Natural killer cell (primary cell): ENCODE measurements around the gene RFT1. TPM values are rescaled to one million over a fixed set of nuclear protein-coding genes. Genes with fewer than 3 reads are reported as not detected.

Experiments used
- ATAC-seq, 3 donors: fragments of 150-1000 bp in 2 of 3; fragments of 200-7000 bp in 1 of 3; cut with Tn5 transposase; 1 replicate in 1 of 3; 2 replicates in 2 of 3; pipeline ENCODE4 v1.10.0; 2021; ENCODE audit warnings: mild to moderate bottlenecking in 2 of 3, moderate library complexity in 2 of 3
- DNase-seq, 2 donors: peaks; one replicate each; pipeline versions ENCODE4 v3.0.0 to v3.0.0-alpha.2; 2013 to 2021; ENCODE audit warnings: mixed read lengths in 1 of 2
- H3K27ac ChIP-seq: one replicate; pipeline ENCODE4 v1.5.1; 2013; ENCODE audit warnings: mild to moderate bottlenecking, low read length
- H3K27me3 ChIP-seq: one replicate; pipeline ENCODE4 v1.6.1; 2013; ENCODE audit warnings: low read length; ENCODE audit not compliant: control insufficient read depth, insufficient read depth
- H3K36me3 ChIP-seq: one replicate; pipeline ENCODE4 v1.6.1; 2013; ENCODE audit warnings: low read length; ENCODE audit not compliant: control insufficient read depth, insufficient read depth
- H3K4me1 ChIP-seq: one replicate; pipeline ENCODE4 v1.6.1; 2013; ENCODE audit warnings: low read length; ENCODE audit not compliant: control insufficient read depth, insufficient read depth
- H3K4me3 ChIP-seq: one replicate; pipeline ENCODE4 v1.5.1; 2013; ENCODE audit warnings: low read length
- H3K9me3 ChIP-seq: one replicate; pipeline ENCODE4 v1.6.1; 2013; ENCODE audit warnings: low read length; ENCODE audit not compliant: control insufficient read depth, insufficient read depth
- H3K27ac Mint-ChIP-seq, 2 donors: one replicate each; pipeline ENCODE4 v1.8.0; 2022; ENCODE audit warnings: mild to moderate bottlenecking in 2 of 2, mixed read lengths in 2 of 2, moderate library complexity in 1 of 2
- H3K27me3 Mint-ChIP-seq, 2 donors: one replicate each; pipeline ENCODE4 v1.8.0; 2022; ENCODE audit warnings: low read depth in 2 of 2, mixed read lengths in 2 of 2
- H3K36me3 Mint-ChIP-seq: one replicate; pipeline ENCODE4 v1.8.0; 2022; ENCODE audit warnings: mixed read lengths
- H3K4me1 Mint-ChIP-seq, 2 donors: one replicate each; pipeline ENCODE4 v1.8.0; 2022; ENCODE audit warnings: mixed read lengths in 2 of 2
- H3K4me3 Mint-ChIP-seq: one replicate; pipeline ENCODE4 v1.8.0; 2022; ENCODE audit warnings: mild to moderate bottlenecking, moderate library complexity, mixed read lengths
- H3K9me3 Mint-ChIP-seq, 2 donors: one replicate each; pipeline ENCODE4 v1.8.0; 2022; ENCODE audit warnings: mixed read lengths in 2 of 2
- WGBS: methylation state at CpG from one replicate; pipeline ENCODE4 v1.1.7; 2013; ENCODE audit warnings: missing lambda C conversion rate; ENCODE audit not compliant: insufficient coverage; 5-methylcytosine and 5-hydroxymethylcytosine counted together
- intact Hi-C: fragments of 100-400 bp; cut with micrococcal nuclease; formaldehyde crosslinking; loops from one replicate; pipeline ENCODE4 v1.14.2; 2022
- total RNA-seq, 4 donors: library from RNA; stranded (reverse); fragments of 120-200 nt in 1 of 4; gene quantifications; one replicate each; pipeline versions ENCODE4 v1.2.3 to v1.2.4, GENCODE V29; 2013 to 2022
- TF ChIP-seq, protein P1 (sequence below): fragments of 200-600 bp; IDR thresholded peaks from one replicate; pipeline ENCODE4 v1.8.0; 2022; ENCODE audit warnings: antibody characterized with exemption

RFT1 gene
- total RNA-seq, 3 donors from 2014 or later (not counting 1 experiment from before 2014, with no cell fraction given), result 13.3 to 17.2 (median 14.1) TPM

DNA sequence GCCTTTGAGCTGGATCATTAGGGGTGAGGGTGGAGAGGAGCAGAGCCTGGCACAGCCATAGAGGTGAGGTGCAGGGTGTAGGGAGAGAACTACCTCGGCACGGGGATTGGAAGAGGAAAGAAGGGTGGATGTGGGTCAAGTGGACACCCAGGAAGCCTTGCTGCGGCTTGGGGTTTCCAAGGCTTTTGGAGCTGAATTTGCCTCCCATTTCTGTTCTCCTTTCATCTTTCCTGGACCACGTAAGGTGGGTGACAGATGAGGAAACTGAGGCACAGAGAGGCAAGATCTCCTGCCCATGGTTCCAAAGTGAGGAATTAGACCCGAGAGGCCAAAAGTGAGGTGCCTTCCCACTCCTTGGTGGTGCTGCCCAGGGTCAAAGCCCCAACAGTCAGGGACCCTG is 48.9 kb downstream of the RFT1 start:
- no peak for DNase-seq
- Histone ChIP-seq H3K4me3 (no peak overlapping the region), H3K27me3 (no peaks in the 10 kb centered on the region), H3K36me3 (no peaks in the 10 kb centered on the region), H3K4me1 (no peaks in the 10 kb centered on the region), H3K9me3 (no peaks in the 10 kb centered on the region), H3K27ac (no peak overlapping the region)
- Mint-ChIP-seq H3K4me3 (no peak overlapping the region), H3K27me3 (no peaks in the 10 kb centered on the region), H3K9me3 (no peaks in the 10 kb centered on the region), H3K36me3 (no peaks in the 10 kb centered on the region), H3K27ac (no peak overlapping the region), H3K4me1 (no peaks in the 10 kb centered on the region)
- TF ChIP-seq, protein P1, sequence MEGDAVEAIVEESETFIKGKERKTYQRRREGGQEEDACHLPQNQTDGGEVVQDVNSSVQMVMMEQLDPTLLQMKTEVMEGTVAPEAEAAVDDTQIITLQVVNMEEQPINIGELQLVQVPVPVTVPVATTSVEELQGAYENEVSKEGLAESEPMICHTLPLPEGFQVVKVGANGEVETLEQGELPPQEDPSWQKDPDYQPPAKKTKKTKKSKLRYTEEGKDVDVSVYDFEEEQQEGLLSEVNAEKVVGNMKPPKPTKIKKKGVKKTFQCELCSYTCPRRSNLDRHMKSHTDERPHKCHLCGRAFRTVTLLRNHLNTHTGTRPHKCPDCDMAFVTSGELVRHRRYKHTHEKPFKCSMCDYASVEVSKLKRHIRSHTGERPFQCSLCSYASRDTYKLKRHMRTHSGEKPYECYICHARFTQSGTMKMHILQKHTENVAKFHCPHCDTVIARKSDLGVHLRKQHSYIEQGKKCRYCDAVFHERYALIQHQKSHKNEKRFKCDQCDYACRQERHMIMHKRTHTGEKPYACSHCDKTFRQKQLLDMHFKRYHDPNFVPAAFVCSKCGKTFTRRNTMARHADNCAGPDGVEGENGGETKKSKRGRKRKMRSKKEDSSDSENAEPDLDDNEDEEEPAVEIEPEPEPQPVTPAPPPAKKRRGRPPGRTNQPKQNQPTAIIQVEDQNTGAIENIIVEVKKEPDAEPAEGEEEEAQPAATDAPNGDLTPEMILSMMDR, result no peak
- 97% methylated on average over 5 of the region's 5 CpGs for WGBS
- intact Hi-C loops, result no loop called here
- no peak for ATAC-seq

DNA sequence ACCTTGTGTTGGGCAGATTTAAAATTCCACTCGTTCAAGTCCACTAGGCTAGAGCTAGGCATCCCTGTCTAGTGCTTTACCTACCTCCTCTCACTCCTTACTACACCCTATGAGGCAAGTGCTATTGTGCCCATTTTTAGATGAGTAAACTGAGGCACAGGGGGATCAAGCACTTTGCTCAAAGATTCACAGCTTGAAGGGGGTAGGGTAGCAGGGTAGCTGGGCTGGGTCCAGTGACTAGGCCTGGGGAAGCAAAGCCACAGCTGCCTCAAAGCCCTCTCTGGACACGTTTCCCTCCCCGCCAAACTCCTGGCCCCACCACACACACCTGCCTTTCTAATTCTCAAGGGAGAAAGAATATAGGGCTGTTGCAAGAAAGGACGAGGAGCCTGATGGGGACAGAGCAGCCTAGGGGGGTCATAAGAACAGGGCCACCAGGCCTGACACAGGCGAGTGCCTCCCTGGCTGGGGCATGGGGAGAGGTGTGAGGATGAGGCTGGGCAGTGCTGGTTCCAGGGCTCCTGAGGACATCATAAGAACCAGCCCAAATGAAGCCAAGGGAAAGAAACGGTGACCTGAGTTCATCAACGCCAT is 49.5 kb downstream of the RFT1 start:
- Histone ChIP-seq H3K27ac (no peak overlapping the region), H3K9me3 (no peaks in the 10 kb centered on the region), H3K4me1 (no peaks in the 10 kb centered on the region), H3K27me3 (no peaks in the 10 kb centered on the region), H3K36me3 (no peaks in the 10 kb centered on the region), H3K4me3 (no peak overlapping the region)
- intact Hi-C loops, result no loop called here
- Mint-ChIP-seq H3K27ac (no peak overlapping the region), H3K4me3 (no peak overlapping the region), H3K36me3 (no peaks in the 10 kb centered on the region), H3K27me3 (no peaks in the 10 kb centered on the region), H3K9me3 (no peaks in the 10 kb centered on the region), H3K4me1 (peaks cover 0 to 5% of the 10 kb centered on the region in 2 donors)
- DNase-seq (no peak), ATAC-seq (no peak)
- TF ChIP-seq, protein P1, result no peak
- 92% methylated on average over 5 of the region's 7 CpGs for WGBS

DNA sequence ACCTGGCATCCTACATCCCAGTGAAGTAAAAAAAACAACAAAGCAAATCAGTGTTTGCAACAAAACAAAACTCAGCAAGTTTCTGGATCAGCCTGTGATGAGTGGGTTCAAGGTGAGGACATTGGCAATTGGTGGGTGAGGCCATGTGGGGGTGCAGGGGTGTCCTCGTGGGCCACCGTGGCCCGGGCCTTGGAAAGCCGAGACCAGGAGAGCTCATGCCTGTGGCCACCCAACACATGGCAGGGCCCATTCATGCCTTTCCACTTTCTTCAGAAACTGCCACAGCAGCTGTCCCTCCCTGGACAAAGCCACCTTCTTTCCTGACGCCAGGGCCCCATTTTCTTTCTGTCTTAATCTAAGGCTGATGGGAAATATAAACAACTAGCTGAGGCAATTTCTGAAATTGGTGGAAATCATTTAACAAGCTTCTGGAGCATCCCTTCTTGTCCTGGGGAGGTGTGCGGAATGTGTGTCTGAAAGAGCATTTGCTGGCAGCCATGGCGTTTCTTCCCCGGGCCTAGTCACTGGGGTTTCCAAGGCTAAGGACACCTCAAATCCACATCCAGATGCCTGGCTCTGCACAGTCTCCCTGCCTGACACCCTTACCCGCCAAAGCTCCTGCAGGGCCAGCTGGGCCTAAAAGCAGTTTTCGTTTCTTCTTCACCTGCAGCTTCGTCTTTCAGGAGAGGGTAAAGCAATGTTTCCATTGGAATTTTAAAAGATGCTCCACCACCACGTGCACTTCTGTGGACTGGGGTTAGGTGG is 50.3 kb downstream of the RFT1 start:
- 94% methylated on average over 12 of the region's 12 CpGs for WGBS
- no peak for ATAC-seq
- Mint-ChIP-seq H3K27ac (no peak overlapping the region), H3K4me1 (peaks cover 0 to 8% of the 10 kb centered on the region in 2 donors), H3K36me3 (no peaks in the 10 kb centered on the region), H3K9me3 (no peaks in the 10 kb centered on the region), H3K4me3 (no peak overlapping the region), H3K27me3 (no peaks in the 10 kb centered on the region)
- Histone ChIP-seq H3K9me3 (no peaks in the 10 kb centered on the region), H3K27ac (no peak overlapping the region), H3K36me3 (no peaks in the 10 kb centered on the region), H3K4me1 (no peaks in the 10 kb centered on the region), H3K4me3 (no peak overlapping the region), H3K27me3 (no peaks in the 10 kb centered on the region)
- intact Hi-C loops, result no loop called here
- DNase-seq, result no peak
- TF ChIP-seq, protein P1, result no peak
